Fibroblast of mammary gland (primary cell): ENCODE data around the gene ARG2.
"Not testable (repeated sequence)": the region's sequence is repeated elsewhere in the genome, so short reads cannot be mapped to it uniquely, and the experiment has no call there.

Source experiments
- DNase-seq: peaks from one replicate; pipeline ENCODE4 v3.0.0-alpha.2; 2010; ENCODE audit warnings: low read depth
- H3K4me3 ChIP-seq: 2 replicates; pipeline ENCODE4 v1.5.1; 2011; ENCODE audit warnings: low read depth, mild to moderate bottlenecking, low read length, moderate library complexity; ENCODE audit not compliant: control insufficient read depth
- TF ChIP-seq, protein P1 (sequence below): conservative IDR thresholded peaks from 2 replicates; pipeline ENCODE4 v1.5.1; 2011; ENCODE audit warnings: low read depth, low read length, inconsistent platforms; ENCODE audit not compliant: control insufficient read depth, insufficient read depth

The ARG2 gene

DNA sequence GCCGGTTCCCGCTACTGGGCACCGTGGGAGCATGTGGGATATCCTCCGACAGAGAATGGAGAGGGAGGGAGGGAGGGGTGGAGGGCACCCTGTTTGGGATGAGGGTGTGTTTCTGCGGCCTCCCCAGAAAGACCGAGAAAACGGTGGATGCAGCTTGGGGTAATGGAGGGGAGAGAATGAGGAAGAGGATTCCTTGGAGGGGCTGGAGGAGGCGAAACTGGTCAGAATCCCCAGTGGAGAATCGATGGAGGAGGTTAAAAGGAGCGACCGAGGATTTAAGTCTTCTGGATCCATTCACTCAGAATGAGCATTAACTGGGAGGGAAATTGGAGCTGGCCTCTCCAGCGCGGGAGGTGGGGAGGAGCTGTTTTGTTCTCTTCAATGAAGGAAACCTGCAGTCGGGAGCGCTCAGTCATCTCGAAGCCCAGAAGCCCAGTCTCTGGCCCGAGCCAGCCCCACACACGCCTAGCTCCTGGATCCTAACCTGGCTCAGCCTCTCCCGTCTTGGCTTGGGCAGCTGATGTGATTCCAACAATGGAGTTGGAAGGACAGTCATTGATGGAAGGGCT, 581 bp downstream of the ARG2 start:
- TF ChIP-seq, protein P1, sequence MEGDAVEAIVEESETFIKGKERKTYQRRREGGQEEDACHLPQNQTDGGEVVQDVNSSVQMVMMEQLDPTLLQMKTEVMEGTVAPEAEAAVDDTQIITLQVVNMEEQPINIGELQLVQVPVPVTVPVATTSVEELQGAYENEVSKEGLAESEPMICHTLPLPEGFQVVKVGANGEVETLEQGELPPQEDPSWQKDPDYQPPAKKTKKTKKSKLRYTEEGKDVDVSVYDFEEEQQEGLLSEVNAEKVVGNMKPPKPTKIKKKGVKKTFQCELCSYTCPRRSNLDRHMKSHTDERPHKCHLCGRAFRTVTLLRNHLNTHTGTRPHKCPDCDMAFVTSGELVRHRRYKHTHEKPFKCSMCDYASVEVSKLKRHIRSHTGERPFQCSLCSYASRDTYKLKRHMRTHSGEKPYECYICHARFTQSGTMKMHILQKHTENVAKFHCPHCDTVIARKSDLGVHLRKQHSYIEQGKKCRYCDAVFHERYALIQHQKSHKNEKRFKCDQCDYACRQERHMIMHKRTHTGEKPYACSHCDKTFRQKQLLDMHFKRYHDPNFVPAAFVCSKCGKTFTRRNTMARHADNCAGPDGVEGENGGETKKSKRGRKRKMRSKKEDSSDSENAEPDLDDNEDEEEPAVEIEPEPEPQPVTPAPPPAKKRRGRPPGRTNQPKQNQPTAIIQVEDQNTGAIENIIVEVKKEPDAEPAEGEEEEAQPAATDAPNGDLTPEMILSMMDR, result no peak
- peak overlapping the region; percentile 66 for H3K4me3 ChIP-seq
- no peak for DNase-seq

GRCh38 chr14:67622675-67623074, 3.0 kb downstream of the ARG2 start:
- H3K4me3 ChIP-seq, result no peak overlapping the region
- DNase-seq, result peak; percentile 81
- TF ChIP-seq, protein P1, result no peak

DNA sequence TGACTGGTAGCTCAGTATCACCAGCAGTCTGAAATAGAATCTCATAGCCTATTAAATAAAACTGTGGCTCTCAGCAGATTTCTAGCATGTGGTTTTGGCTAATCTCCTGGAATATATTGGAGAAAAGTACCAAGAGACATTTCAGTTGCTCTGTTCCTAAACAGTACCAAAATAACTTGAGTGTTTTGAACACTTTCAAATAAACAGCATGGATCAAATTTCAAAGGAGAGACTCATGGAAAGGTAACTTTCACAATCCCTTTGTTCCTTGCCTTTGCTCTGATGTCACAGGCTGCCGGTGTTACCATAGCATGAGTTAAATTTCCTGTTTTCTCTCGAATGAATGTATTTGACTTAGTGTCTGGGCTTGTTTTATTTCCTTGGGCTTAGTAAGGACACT, 3.4 kb downstream of the ARG2 start:
- peak; percentile 49 for DNase-seq
- TF ChIP-seq, protein P1, result no peak
- H3K4me3 ChIP-seq, result no peak overlapping the region

- not testable (repeated sequence) for H3K4me3 ChIP-seq, DNase-seq
Observed at GRCh38 chr14:67626131-67626530, 6.4 kb downstream of the ARG2 start.

- TF ChIP-seq, protein P1, result no peak
- no peak for DNase-seq
Observed at GRCh38 chr14:67627519-67627918, 7.8 kb downstream of the ARG2 start.

DNA sequence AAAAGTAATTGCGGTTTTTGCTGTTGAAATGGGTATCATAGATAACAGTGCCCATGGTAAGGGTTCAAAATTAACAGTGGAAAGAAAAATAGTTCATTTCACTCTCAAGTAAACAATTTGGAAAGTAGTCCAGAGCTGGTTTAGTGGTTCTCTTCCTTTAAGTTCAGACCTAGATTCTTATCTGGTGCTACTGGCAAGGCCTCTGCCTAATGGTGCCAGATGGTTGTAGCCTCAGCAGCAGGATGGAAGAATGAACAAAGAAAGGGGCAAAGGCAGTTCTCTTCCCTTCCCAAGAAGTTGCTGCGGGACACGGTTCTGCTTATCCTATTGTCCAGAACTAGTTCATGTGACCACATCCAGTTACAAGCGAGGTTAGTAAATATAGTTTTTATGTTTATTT, 10.5 kb downstream of the ARG2 start:
- TF ChIP-seq, protein P1, result no peak
- H3K4me3 ChIP-seq, result no peak overlapping the region
- DNase-seq, result no peak

More at GRCh38 chr14:67627519-67627918, 7.8 kb downstream of the ARG2 start:
- no peak overlapping the region for H3K4me3 ChIP-seq

GRCh38 chr14:67630938-67631337, 11.2 kb downstream of the ARG2 start:
- no peak overlapping the region for H3K4me3 ChIP-seq
- TF ChIP-seq, protein P1, result no peak
- no peak for DNase-seq
